Measurements from ENCODE around the gene MYO5C. TPM values are rescaled to one million over a fixed set of nuclear protein-coding genes. Genes with fewer than 3 reads are reported as not detected.
"Not testable (repeated sequence)": the region's sequence is repeated elsewhere in the genome, so short reads cannot be mapped to it uniquely, and the experiment has no call there.

MYO5C gene
- total RNA-seq, 1 donor from 2014 or later, result 4.5 TPM

DNA sequence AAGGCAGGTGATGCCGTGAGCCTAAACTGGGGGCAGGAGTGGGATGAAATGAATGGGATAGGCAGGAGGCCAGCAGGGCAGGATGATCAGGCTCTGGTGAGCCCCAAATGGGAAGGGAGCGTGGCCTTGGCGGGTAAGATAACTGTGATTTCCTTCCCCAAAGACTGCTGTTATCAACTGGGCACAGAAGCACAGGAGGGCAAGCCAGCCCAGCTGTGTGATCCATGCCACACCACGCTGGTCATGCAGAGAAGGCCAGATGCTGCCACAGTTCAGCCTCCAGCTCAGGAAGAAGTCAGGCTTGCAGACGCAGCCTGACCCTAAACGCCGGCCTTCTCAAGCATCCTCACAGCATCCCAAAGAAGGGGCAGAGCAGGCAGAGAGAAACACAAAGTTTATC lies 52.3 kb downstream of the MYO5C start:
- Histone ChIP-seq H3K27ac (ENCODE audit: low read depth, low read length) (no peak overlapping the region), H3K79me2 (ENCODE audit: insufficient read depth, low read length) (no peaks in the 10 kb centered on the region), H3K4me2 (ENCODE audit: low read length) (no peak overlapping the region), H3K36me3 (ENCODE audit: insufficient read depth, low read length) (no peaks in the 10 kb centered on the region), H3K9ac (ENCODE audit: low read length) (no peak overlapping the region), H3K4me3 (ENCODE audit: insufficient read depth, low read depth, low read length) (no peak overlapping the region), H3K9me3 (ENCODE audit: insufficient read depth, low read depth, low read length) (no peaks in the 10 kb centered on the region), H4K20me1 (ENCODE audit: insufficient read depth, low read length) (no peaks in the 10 kb centered on the region), H3K4me1 (ENCODE audit: insufficient read depth, low read length) (no peaks in the 10 kb centered on the region), H2AFZ (ENCODE audit: low read depth, low read length) (no peak overlapping the region), H3K27me3 (ENCODE audit: insufficient read depth, low read length) (no peaks in the 10 kb centered on the region)
- Mint-ChIP-seq H3K4me1 (ENCODE audit: low read depth, unreplicated experiment) (no peaks in the 10 kb centered on the region), H3K4me3 (ENCODE audit: unreplicated experiment) (no peak overlapping the region), H3K9me3 (ENCODE audit: unreplicated experiment) (peaks cover 2% of the 10 kb centered on the region), H3K36me3 (ENCODE audit: low read depth, unreplicated experiment) (peaks cover 12% of the 10 kb centered on the region), H3K27ac (ENCODE audit: unreplicated experiment) (no peak overlapping the region), H3K27me3 (ENCODE audit: low read depth, unreplicated experiment) (no peaks in the 10 kb centered on the region)
- FAIRE-seq, result no peak
- TF ChIP-seq CTCF (IDR thresholded peaks at IDR 0.05; ENCODE audit: insufficient read depth, low read depth, low read length), result no peak
- TF ChIP-seq EZH2 (IDR thresholded peaks at IDR 0.05; ENCODE audit: insufficient read depth, low read length), result no peak
- no peak for DNase-seq (ENCODE audit: low read depth)

DNA sequence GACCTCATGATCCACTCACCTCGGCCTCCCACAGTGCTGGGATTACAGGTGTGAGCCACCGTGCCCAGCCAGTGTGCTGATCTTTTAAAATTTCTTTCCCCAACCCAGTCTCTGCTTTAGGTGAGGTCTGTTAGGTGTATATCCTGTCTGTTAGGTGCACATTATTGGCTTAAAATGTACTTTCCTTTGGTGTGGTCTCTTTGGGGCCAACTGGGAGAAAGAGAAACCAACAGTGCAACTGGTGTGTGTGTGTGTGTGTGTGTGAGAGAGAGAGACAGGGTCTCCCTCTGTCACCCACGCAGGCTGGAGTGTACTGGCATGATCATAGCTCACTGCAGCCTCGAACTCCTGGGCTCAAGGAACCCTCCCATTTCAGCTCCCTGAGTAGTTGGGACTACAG lies 54.1 kb downstream of the MYO5C start:
- Histone ChIP-seq H3K79me2 (ENCODE audit: insufficient read depth, low read length) (no peaks in the 10 kb centered on the region), H3K9ac (ENCODE audit: low read length) (no peak overlapping the region), H4K20me1 (ENCODE audit: insufficient read depth, low read length) (no peaks in the 10 kb centered on the region), H3K27me3 (ENCODE audit: insufficient read depth, low read length) (no peaks in the 10 kb centered on the region), H3K4me1 (ENCODE audit: insufficient read depth, low read length) (no peaks in the 10 kb centered on the region), H3K36me3 (ENCODE audit: insufficient read depth, low read length) (no peaks in the 10 kb centered on the region), H3K9me3 (ENCODE audit: insufficient read depth, low read depth, low read length) (no peaks in the 10 kb centered on the region), H2AFZ (ENCODE audit: low read depth, low read length) (no peak overlapping the region), H3K4me3 (ENCODE audit: insufficient read depth, low read depth, low read length) (no peak overlapping the region), H3K27ac (ENCODE audit: low read depth, low read length) (no peak overlapping the region), H3K4me2 (ENCODE audit: low read length) (no peak overlapping the region)
- Mint-ChIP-seq H3K4me1 (ENCODE audit: low read depth, unreplicated experiment) (no peaks in the 10 kb centered on the region), H3K27me3 (ENCODE audit: low read depth, unreplicated experiment) (no peaks in the 10 kb centered on the region), H3K4me3 (ENCODE audit: unreplicated experiment) (no peak overlapping the region), H3K36me3 (ENCODE audit: low read depth, unreplicated experiment) (peaks cover 10% of the 10 kb centered on the region), H3K27ac (ENCODE audit: unreplicated experiment) (no peak overlapping the region), H3K9me3 (ENCODE audit: unreplicated experiment) (peaks cover 2% of the 10 kb centered on the region)
- FAIRE-seq (no peak), DNase-seq (ENCODE audit: low read depth) (no peak)
- TF ChIP-seq CTCF (IDR thresholded peaks at IDR 0.05; ENCODE audit: insufficient read depth, low read depth, low read length) (no peak), EZH2 (IDR thresholded peaks at IDR 0.05; ENCODE audit: insufficient read depth, low read length) (no peak)

GRCh38 chr15:52240166-52240565 lies 55.4 kb downstream of the MYO5C start:
- no peak for FAIRE-seq
- H3K4me3 ChIP-seq (ENCODE audit: insufficient read depth, low read depth, low read length), result no peak overlapping the region
- H3K36me3 ChIP-seq (ENCODE audit: insufficient read depth, low read length), result no peaks in the 10 kb centered on the region
- no peaks in the 10 kb centered on the region for H4K20me1 ChIP-seq (ENCODE audit: insufficient read depth, low read length)
- Mint-ChIP-seq H3K27ac (ENCODE audit: unreplicated experiment) (no peak overlapping the region), H3K27me3 (ENCODE audit: low read depth, unreplicated experiment) (no peaks in the 10 kb centered on the region), H3K36me3 (ENCODE audit: low read depth, unreplicated experiment) (peaks cover 10% of the 10 kb centered on the region), H3K9me3 (ENCODE audit: unreplicated experiment) (peaks cover 2% of the 10 kb centered on the region), H3K4me1 (ENCODE audit: low read depth, unreplicated experiment) (no peaks in the 10 kb centered on the region), H3K4me3 (ENCODE audit: unreplicated experiment) (no peak overlapping the region)
- no peak overlapping the region for H3K27ac ChIP-seq (ENCODE audit: low read depth, low read length)
- no peak overlapping the region for H3K9ac ChIP-seq (ENCODE audit: low read length)
- no peaks in the 10 kb centered on the region for H3K4me1 ChIP-seq (ENCODE audit: insufficient read depth, low read length)
- no peaks in the 10 kb centered on the region for H3K27me3 ChIP-seq (ENCODE audit: insufficient read depth, low read length)
- H3K9me3 ChIP-seq (ENCODE audit: insufficient read depth, low read depth, low read length), result no peaks in the 10 kb centered on the region
- no peak overlapping the region for H2AFZ ChIP-seq (ENCODE audit: low read depth, low read length)
- no peak overlapping the region for H3K4me2 ChIP-seq (ENCODE audit: low read length)
- no peak for TF ChIP-seq CTCF (IDR thresholded peaks at IDR 0.05; ENCODE audit: insufficient read depth, low read depth, low read length)
- TF ChIP-seq EZH2 (IDR thresholded peaks at IDR 0.05; ENCODE audit: insufficient read depth, low read length), result no peak
- no peak for DNase-seq (ENCODE audit: low read depth)
- no peaks in the 10 kb centered on the region for H3K79me2 ChIP-seq (ENCODE audit: insufficient read depth, low read length)

DNA sequence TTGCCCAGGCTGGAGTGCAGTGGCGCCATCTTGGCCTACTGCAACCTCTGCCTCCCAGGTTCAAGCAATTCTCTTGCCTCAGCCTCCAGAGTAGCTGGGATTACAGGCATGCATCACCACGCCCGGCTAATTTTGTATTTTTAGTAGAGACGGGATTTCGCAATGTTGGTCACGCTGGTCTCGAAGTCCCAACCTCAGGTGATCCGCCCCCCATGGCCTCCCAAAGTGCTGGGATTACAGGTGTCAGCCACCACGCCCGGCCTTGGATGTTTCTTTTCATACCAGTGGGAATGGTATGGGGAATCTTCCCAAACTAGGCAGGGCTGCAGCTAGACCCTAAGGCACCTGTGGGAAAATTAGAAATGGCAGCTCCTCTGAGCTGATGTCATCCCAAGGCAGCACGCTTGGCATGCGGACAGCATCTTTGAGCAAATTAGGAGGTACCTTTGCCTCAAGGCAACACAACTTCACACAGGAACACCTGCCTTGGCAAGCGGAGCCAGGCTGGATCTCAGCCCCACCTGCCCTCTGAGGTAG lies 56.5 kb downstream of the MYO5C start:
- not testable (repeated sequence) for DNase-seq (ENCODE audit: low read depth); H2AFZ ChIP-seq (ENCODE audit: low read depth, low read length); H3K27me3 Mint-ChIP-seq (ENCODE audit: low read depth, unreplicated experiment); H3K27ac Mint-ChIP-seq (ENCODE audit: unreplicated experiment); H3K4me1 ChIP-seq (ENCODE audit: insufficient read depth, low read length); H3K4me1 Mint-ChIP-seq (ENCODE audit: low read depth, unreplicated experiment); H3K9me3 Mint-ChIP-seq (ENCODE audit: unreplicated experiment); FAIRE-seq; H3K79me2 ChIP-seq (ENCODE audit: insufficient read depth, low read length); H4K20me1 ChIP-seq (ENCODE audit: insufficient read depth, low read length); H3K4me2 ChIP-seq (ENCODE audit: low read length); H3K4me3 Mint-ChIP-seq (ENCODE audit: unreplicated experiment); H3K4me3 ChIP-seq (ENCODE audit: insufficient read depth, low read depth, low read length); H3K27me3 ChIP-seq (ENCODE audit: insufficient read depth, low read length); H3K9me3 ChIP-seq (ENCODE audit: insufficient read depth, low read depth, low read length); H3K36me3 ChIP-seq (ENCODE audit: insufficient read depth, low read length); H3K36me3 Mint-ChIP-seq (ENCODE audit: low read depth, unreplicated experiment); H3K9ac ChIP-seq (ENCODE audit: low read length); H3K27ac ChIP-seq (ENCODE audit: low read depth, low read length)

All from astrocyte (in vitro differentiated cells and primary cell).